H1 (cell line): ENCODE measurements around the gene ZBP1.

ENCODE experiments used
- CEBPB ChIP-seq: IDR thresholded peaks from 2 replicates; pipeline ENCODE4 v1.6.1; 2012; ENCODE audit warnings: low read depth, low read length
- CREB1 ChIP-seq: IDR thresholded peaks from 2 replicates; pipeline ENCODE4 v1.6.1; 2012; ENCODE audit warnings: inconsistent platforms
- EP300 ChIP-seq, 2 experiments: IDR thresholded peaks; 1 replicate in 1 of 2; 2 replicates in 1 of 2; pipeline ENCODE4 v1.6.1; 2011 to 2012; ENCODE audit warnings: low read depth in 2 of 2, low read length in 2 of 2, mild to moderate bottlenecking in 2 of 2, borderline replicate concordance in 1 of 2, inconsistent platforms in 1 of 2, moderate library complexity in 1 of 2
- MAX ChIP-seq: IDR thresholded peaks from 2 replicates; pipeline ENCODE4 v1.6.1; 2012; ENCODE audit warnings: inconsistent platforms
- POLR2A ChIP-seq, 2 experiments: IDR thresholded peaks; 1 replicate in 1 of 2; 2 replicates in 1 of 2; pipeline ENCODE4 v1.6.1; 2011; ENCODE audit warnings: low read depth in 2 of 2, low read length in 2 of 2, mild to moderate bottlenecking in 2 of 2; ENCODE audit errors: control extremely low read depth in 1 of 2
- RAD21 ChIP-seq, 2 experiments: IDR thresholded peaks in 1 of 2; conservative IDR thresholded peaks in 1 of 2; 2 replicates each; pipeline ENCODE4 v1.6.1; 2011; ENCODE audit warnings: low read depth in 2 of 2, low read length in 2 of 2, improper control_type of control experiment in 1 of 2, inconsistent platforms in 1 of 2, mild to moderate bottlenecking in 1 of 2, moderate library complexity in 1 of 2
- SP2 ChIP-seq: IDR thresholded peaks from 2 replicates; pipeline ENCODE4 v1.6.1; 2012; ENCODE audit warnings: mild to moderate bottlenecking, low read length, inconsistent platforms
- TCF12 ChIP-seq: IDR thresholded peaks from 2 replicates; pipeline ENCODE4 v1.6.1; 2011; ENCODE audit warnings: low read depth, mild to moderate bottlenecking, low read length
- USF2 ChIP-seq: IDR thresholded peaks from 2 replicates; pipeline ENCODE4 v1.6.1; 2011; ENCODE audit warnings: low read length, improper control_type of control experiment
- TF ChIP-seq, protein P1 (sequence below), 3 experiments: IDR thresholded peaks; 1 replicate in 2 of 3; 2 replicates in 1 of 3; pipeline versions ENCODE4 v1.5.1 to v1.6.1; 2011; ENCODE audit warnings: low read length in 3 of 3, mild to moderate bottlenecking in 3 of 3, inconsistent platforms in 2 of 3, low read depth in 1 of 3, moderate library complexity in 1 of 3; ENCODE audit not compliant: insufficient read depth in 1 of 3; ENCODE audit errors: control extremely low read depth in 1 of 3
- TF ChIP-seq, protein P2 (sequence below): IDR thresholded peaks from 2 replicates; pipeline ENCODE4 v1.6.1; 2012; ENCODE audit warnings: low read length, inconsistent platforms

- TF ChIP-seq POLR2A (IDR thresholded peaks at IDR 0.05; ENCODE audit: control extremely low read depth in 1 of 2, low read depth in 2 of 2, low read length in 2 of 2), result no peak
- no peak for TF ChIP-seq SP2
- TF ChIP-seq EP300 (IDR thresholded peaks at IDR 0.05; ENCODE audit: borderline replicate concordance in 1 of 2, low read depth in 2 of 2, low read length in 2 of 2), result no peak
- TF ChIP-seq, protein P1, sequence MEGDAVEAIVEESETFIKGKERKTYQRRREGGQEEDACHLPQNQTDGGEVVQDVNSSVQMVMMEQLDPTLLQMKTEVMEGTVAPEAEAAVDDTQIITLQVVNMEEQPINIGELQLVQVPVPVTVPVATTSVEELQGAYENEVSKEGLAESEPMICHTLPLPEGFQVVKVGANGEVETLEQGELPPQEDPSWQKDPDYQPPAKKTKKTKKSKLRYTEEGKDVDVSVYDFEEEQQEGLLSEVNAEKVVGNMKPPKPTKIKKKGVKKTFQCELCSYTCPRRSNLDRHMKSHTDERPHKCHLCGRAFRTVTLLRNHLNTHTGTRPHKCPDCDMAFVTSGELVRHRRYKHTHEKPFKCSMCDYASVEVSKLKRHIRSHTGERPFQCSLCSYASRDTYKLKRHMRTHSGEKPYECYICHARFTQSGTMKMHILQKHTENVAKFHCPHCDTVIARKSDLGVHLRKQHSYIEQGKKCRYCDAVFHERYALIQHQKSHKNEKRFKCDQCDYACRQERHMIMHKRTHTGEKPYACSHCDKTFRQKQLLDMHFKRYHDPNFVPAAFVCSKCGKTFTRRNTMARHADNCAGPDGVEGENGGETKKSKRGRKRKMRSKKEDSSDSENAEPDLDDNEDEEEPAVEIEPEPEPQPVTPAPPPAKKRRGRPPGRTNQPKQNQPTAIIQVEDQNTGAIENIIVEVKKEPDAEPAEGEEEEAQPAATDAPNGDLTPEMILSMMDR (IDR thresholded peaks at IDR 0.05; ENCODE audit: control extremely low read depth in 1 of 3, insufficient read depth in 1 of 3, low read depth in 1 of 3, low read length in 3 of 3), result no peak
- TF ChIP-seq, protein P2, sequence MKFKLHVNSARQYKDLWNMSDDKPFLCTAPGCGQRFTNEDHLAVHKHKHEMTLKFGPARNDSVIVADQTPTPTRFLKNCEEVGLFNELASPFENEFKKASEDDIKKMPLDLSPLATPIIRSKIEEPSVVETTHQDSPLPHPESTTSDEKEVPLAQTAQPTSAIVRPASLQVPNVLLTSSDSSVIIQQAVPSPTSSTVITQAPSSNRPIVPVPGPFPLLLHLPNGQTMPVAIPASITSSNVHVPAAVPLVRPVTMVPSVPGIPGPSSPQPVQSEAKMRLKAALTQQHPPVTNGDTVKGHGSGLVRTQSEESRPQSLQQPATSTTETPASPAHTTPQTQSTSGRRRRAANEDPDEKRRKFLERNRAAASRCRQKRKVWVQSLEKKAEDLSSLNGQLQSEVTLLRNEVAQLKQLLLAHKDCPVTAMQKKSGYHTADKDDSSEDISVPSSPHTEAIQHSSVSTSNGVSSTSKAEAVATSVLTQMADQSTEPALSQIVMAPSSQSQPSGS, result no peak
- TF ChIP-seq CREB1, result no peak
- no peak for TF ChIP-seq RAD21 (IDR thresholded peaks at IDR 0.05 in 1 of 2, conservative IDR thresholded peaks at IDR 0.05 in 1 of 2; ENCODE audit: low read depth in 2 of 2, low read length in 2 of 2)
- TF ChIP-seq CEBPB, result no peak
- TF ChIP-seq USF2, result 0 out of 2 replicates have a peak, but pooled peaks have one; percentile 21
- TF ChIP-seq MAX, result no peak
- no peak for TF ChIP-seq TCF12
These were observed 47.9 kb upstream of the ZBP1 start for GRCh38 chr20:57667924-57668782.
